NCI-H2196 treated with DMSO at 0.1 percent for 48 hours (cell line): ENCODE measurements around the gene LRRC42.
A peak's percentile ranks its signal among the peaks of the same experiment; 100 is the strongest.

Source experiments
- DNase-seq: peaks from one replicate; lab custom pipeline; 2025; ENCODE audit not compliant: unreplicated experiment; lab: John Stamatoyannopoulos, UW

Gene LRRC42, protein sequence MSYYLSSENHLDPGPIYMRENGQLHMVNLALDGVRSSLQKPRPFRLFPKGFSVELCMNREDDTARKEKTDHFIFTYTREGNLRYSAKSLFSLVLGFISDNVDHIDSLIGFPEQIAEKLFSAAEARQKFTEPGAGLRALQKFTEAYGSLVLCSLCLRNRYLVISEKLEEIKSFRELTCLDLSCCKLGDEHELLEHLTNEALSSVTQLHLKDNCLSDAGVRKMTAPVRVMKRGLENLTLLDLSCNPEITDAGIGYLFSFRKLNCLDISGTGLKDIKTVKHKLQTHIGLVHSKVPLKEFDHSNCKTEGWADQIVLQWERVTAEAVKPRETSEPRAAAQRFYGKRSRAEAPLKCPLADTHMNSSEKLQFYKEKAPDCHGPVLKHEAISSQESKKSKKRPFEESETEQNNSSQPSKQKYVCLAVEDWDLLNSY

DNA sequence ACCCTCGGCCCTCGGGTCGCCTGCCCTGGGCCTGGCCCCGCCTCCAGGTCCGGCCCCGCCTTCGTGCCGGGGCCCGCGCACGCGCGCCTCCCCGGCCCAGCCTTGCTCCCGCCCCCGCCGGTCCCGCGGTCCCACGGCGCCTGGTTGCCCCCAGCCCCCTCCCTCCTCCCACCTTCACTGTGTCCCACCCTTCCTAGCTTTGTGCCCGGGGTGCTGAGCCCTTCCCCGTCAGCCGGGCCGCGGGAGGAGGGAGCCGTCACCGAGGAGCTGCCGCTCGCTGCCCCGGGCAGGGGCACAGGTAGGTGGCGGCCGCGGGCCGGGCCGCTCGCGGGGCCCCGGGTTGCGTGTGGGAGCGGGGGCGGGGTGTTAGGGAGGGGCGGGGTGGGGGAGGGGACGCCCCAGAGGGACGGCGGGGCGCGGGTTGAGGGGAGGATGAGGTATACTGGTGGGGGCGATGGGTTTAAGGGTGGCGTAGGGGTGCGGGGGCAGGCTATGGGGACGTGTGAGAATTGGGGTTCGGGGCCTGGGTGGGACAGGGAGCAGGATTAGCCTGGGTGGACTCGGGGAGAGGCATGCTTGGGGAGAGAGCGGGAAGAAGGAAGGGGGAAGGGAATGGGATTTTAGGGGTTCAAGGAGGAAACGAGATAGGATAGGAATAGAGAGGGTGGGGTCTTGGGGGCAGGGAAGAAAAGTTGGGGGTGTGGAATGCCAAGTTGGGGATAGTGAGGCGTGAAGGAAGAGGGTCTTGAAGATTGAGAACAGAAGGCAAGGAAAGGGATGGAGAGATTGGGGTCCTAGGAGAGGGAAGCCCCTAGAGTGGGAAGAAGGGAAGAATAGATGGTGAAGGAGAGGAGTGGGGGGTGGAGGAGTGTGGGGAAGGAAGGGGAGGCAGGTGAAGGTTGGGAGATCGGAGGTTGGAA lies at the start of gene LRRC42:
LRRC42 (plus strand) TSS at position 99 of the 920 bp plus-strand sequence. CDS start 5,650 bp downstream, outside the sequence.
- DNase-seq, result no peak

DNA sequence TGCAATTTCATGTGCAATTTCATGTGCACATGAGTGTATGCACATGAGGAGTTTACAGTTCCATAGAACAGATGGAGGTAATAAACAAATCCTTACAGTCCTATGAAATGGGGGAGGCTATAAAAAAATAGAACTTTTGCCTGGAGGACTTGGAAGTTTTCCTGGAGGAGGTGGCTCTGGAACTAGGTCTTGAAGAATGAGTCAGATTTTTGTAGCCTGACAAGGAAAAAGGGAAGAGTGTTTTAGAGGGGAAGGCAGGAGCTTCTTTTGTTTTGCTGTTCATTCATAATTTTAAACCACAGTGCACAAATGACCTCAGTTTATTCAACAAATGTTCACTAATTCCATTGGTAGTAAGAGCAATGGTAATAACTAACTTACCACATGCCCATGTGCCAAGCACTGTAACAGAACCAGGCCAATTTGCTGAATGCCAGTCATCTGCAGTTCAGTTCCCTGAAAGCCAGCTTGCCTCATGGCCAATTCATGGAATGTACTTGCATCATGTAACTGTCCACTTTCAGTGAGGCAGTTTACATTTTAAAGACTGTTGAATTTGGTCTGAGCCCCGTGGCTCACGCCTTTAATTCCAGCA lies 49.4 kb upstream of the LRRC42 start:
- DNase-seq, result no peak

DNA sequence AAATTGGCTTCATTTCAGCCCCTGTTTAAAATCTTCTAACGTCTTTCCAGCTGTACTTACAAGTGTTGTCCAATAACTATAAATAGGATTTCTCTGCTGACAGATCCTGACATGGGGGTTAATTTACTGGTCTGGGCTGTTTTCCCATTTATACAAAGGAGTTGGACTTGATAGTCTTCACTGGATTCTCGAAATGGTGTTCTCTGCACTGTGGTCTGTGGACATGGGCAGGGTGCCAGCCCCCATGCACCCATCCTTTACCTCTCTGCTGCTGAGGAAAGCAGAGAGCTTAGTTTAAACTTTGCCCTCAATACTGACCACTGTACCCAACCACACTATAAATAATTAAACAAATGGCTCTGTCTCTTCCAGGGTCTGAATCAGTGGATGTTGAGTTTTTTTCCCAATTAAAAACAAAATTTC lies 46.9 kb upstream of the LRRC42 start:
- DNase-seq, result peak; percentile 23

DNA sequence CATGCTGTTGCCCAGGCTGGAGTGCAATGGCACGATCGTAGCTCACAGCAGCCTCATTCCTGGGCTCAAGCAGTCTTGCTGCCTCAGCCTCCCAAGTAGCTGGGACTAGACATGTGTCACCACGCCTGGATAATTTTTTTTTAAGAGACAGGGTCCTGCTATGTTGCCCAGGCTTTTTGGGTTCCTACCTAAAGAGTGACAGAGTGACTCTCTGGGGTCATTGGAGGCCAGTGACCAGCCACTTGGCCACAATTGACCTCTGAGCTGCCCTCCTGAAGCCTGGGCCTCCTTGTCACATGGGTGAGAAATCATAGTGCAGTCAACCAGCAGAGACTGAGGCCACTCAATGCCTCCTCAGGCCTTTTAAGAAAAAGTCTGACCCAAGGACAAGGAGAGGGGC lies 46.4 kb upstream of the LRRC42 start:
- DNase-seq, result no peak

DNA sequence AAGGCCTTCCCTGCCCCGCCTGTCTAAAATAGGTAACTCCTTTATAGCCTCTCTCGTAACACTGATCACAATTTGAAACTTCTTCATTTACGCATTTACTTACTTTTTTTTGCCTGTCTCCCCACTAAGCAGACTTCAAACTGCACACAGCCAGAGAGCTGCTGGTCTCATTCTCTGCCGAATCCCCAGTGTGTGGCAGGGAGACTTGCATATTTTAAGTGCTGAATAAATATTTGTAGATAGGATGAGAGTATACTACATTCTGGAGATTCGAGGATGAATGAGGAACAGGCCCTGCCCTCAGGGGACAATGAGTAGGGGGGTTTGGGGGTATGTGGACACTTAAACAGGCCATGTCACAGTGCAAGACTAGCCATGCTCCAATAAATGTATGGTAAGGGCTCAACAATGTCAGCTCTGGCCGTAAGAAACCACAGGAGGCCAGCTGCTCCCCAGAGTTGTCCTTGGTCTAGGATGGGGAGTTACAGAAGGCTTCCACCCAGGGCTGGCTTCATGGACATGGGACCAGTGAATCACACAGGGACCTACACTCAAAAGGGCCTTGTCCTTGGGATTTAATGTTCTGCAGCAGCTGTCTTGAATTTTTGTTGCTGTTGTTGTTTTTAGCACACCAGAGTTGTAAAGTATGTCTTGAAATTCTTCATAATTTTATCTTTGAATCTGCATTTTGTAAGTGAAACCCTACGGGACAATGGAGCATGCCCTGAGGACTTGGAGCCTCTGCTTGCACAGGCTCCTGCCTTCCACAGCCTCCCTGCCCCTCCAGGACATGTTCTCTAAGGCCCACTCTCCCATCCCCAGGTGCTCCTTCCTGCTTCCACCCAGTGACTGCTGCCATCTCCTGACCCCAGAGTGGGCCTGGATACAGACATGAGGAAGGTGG lies 43.7 kb upstream of the LRRC42 start:
- DNase-seq, result no peak

DNA sequence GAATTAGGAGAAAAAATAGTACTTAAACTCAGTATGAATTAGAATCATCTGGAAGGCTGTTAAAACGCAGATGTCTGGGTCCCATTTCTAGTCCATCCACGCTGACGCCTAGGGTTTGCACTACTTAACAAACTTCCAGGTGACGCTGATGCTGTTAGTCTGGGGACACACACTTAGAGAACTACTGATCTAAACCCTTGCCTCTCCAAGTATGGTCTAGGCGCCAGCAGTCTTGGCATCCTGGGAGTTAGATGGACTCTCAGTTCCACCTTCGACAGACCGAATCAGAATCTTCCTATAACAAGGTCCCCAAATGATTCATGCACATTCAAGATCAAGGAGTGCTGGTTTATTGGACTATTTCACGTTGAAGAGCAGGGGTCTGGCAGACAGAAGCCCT lies 40.6 kb upstream of the LRRC42 start:
- DNase-seq, result no peak

DNA sequence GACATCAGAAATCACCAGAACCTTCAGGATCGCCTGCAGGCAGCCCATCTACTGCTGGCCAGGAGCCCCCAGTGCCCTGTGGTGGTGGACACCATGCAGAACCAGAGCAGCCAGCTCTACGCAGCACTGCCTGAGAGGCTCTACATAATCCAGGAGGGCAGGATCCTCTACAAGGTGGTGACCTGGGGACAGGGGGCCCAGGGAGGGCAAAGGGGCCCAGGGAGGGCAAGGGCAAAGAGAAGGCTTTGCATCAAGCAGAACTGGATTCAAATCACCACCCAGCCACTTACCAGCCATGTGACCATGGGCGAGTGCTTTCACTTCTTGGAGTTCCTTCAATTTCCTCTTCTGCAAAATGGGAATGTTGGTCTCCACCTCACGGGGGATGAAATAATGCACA lies 40.0 kb upstream of the LRRC42 start:
- DNase-seq, result no peak

DNA sequence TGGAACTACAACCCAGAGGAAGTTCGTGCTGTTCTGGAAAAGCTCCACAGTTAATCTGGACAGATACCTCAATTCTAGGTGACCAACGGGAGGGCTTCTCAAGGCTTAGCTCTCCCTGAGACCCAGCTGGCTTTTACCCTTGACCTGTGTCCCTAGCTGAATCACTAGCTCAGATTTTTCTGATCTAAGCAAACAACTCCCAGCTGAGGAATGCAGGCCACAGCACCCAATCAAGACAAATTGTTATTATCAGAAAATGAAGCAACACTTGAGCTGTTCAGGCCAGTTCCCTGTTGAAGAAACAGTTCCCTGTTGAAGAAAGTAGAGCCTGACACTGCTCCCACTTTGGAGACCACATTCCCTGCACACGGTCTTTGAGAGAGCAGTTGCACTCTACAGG lies 36.2 kb upstream of the LRRC42 start:
- no peak for DNase-seq

DNA sequence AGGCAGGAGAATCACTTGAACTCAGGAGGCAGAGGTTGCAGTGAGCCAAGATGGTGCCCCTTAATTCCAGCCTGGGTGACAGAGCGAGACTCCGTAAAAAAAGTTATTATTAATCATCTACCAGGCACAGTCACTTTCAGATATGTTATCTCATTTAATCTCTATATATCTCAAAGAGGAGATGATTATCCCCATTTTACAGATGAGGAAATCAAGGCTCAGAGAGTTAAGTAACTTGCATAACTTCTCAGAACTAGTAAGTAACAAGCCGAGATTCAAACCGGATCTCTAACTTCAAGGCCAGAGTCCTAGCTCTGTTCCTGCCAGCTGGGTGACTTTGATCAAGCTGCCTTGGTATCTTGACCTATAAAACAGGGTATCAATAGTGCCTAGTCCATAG lies 34.7 kb upstream of the LRRC42 start:
- no peak for DNase-seq

DNA sequence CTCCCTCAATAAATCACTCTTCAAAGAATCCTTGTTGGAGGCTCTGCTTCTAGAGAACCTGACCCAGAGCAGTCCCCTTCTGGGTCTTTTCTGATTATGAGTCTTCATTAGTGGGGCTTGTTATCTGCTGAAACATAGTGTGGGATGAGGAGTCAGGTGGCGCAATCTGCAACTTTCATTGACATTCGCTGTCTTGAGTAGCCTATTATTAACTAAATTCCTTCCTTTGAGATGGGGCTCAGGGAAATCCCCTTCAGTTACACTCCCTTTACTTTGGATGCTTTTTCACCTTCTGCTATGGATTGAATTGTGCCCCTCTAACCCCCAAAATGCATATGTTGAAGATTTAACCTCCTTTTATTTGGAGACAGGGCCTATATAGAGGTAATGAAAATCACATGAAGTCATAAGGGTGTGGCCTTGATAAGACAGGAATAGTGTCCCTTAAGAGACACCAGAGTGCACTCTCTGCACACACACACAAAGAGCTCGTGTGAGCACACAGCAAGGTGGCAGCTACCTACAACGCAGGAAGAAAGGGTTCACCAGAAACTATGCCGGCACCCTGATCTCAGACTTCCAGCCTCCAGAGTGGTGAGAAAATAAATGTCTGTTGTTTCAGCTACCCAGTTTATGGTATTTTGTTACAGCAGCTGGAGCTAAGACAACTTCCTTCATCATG lies 32.7 kb upstream of the LRRC42 start:
- DNase-seq, result no peak

DNA sequence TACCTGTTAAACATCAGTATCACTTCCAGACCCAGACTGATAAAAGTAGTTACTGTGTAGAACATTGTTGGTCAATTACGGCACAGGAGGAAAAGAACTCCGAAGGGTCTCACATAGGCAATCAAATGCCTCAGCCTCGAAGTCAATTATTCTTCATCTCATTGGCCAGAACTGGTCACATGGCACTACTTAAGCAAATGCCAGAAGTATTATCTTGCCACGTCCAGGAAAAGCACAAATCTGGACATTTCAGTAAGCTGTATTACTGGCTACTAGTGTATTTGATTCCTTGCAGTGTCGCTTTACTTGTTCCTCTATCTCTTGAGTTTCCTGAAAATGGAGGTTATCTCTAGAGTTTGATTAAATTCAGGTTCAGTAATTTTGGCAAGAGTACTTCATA lies 27.8 kb upstream of the LRRC42 start:
- no peak for DNase-seq

DNA sequence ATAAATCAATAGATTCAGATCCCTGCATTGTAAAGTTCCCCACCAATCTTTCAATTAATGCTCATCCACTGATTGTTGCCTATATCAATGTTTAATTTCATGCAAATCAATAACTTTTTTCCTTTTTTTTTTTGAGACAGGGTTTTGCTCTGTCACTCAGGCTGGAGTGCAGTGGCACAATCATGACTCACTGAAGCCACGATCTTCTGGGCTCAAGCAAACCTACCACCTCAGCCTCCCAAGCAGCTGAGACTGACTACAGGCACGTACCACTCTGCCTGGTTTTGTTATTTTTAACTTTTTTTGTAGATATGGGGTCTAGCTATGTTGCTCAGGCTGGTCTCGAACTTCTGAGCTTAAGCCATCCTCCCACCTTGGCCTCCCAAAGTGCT lies 26.5 kb upstream of the LRRC42 start:
- no peak for DNase-seq

DNA sequence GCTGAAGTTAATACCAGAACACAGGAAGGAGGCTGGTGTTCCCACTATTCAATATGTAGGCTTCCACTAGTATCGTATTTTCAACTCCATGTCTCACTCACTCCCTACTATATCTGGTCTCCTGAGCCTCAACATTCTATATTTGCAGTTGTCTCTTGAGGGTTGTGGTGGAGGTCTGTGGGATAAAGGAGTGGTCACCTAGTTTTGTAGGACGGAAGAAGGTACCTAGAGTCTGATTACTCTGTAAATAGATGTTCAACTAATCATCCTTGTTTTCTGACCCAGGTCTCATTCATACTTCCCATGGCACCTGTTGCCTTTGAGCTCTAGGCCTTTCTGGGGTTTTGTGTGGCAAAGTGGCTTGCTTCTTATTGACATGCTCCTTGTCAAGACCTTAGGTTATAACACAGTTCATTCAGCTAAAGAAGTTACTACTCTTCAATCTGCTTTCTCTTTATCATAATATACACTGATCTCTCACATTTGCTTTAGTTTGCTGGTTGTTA lies 18.7 kb upstream of the LRRC42 start:
- no peak for DNase-seq

DNA sequence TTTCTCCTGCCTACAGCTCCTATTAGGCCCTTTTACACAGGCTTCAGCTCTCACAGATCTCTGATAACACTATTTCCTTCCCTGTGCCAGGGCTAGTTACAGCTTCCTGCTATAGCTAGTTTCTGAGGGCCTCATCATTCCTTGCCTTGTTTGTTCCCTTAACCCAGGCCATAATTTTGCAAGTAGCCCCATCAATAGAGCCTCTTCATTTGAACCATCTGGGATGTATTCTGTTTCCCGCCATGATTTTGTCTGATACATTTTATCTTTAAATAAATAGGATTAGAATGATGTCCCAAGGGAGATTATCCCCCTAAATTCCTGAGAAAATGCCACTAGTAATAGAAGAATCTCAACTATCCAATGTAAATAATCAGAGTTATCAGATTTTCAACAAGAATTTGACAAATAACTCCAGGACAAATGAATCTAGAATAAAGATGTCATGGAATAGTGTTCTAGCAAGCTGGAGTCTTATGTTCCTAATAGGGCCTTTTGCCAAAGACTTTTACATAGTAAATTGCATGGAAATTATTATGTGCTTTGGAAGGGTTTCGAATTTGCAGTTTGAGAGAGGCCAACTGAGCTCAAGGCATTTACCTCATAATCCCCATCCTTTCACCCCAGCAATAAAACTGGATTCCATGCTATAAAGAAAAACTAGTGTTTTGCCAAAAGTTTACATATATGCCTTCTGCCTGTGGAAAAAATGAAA lies 16.7 kb upstream of the LRRC42 start:
- DNase-seq, result no peak

DNA sequence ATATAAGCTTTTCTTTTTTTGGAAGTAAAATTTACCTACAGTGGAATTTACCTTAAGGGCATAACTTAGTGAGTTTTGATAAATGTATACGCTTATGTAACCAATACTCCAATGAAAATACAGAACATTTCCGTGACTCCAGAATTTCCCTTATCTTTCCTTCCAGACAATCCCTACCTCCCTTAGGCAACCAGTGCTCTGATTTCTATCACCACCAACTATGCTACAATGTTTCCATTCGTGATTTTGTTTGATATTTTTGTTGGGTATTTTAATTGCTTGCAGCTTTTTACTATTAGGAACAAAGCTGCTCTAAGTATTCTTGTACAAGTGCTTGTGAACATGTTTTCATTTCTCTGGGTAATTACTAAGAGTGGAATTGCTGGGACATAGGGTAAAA lies 15.2 kb upstream of the LRRC42 start:
- no peak for DNase-seq

DNA sequence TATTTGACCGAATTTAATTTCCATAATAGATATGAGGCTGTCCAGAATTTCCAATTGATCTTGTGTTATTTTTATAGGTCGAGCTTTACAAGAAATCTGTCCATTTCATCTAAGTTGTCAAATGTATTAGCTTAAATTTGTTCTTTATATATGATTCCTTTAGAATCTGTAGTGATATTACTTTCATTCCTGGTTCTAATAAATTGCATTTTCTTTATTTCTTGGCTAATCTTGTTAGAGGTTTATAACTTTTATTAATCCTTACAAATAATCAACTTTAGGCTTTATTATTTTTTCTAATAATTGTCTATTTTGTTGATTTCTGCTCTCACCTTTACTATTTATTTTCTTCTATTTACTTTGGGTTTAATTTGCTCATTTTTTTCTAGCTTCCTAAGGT lies 14.6 kb upstream of the LRRC42 start:
- no peak for DNase-seq

DNA sequence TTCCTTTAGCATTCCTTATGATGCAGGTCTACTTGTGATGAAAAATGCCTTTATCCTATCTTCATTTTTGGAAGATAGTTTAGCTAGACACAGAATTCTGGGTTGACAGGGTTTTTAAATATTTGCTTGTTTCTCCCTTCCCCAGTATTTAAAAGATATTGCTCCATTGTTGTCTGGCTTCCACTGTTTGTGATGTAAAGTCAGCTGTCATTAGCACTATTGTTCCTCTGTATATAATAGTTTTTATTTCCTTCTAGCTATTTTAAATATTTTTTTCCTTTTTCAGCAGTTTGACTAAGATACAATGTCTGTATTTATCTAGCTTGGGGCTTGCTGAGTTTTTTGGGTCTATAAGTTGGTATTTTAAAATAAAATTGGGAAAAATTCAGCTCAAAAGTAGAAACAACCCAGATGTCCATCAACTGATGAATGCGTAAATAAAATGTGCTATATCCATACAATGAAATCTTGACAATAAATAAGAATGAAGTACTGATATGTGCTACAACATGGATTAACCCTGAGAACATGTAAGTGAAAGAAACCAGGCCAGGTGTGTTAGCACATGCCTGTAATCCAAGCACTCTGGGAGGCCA lies 11.9 kb upstream of the LRRC42 start:
- DNase-seq, result no peak

DNA sequence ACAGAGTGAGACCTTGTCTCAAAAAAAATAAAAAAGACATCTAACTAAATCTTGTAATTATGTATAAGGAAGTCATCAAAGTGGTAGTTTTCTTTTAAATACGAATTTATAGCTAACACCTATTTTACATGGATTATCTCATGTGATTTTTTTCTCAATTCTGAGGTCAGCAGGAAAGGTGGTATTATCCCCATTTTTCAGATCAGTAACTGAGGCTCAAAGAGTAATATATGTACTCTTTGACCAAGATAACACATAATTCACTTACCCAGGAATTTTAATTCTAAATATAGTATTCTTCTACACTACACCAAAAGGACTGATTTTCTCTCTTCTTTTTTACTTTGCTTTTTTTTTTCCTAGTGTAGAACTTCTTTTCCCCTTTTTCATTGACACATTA lies 9.7 kb upstream of the LRRC42 start:
- no peak for DNase-seq
